Stimulated activated CD4-positive, alpha-beta T cell treated with anti-CD3 and anti-CD28 coated beads, Interleukin-2, amount 100 ng/mL, for 24 hours (primary cell): Measurements from ENCODE around the gene ZBTB4.
A peak's percentile ranks its signal among the peaks of the same experiment; 100 is the strongest.

Source experiments
- DNase-seq, 2 donors: peaks; one replicate each; pipeline ENCODE4 v3.0.0-alpha.2; 2020

The ZBTB4 gene

DNA sequence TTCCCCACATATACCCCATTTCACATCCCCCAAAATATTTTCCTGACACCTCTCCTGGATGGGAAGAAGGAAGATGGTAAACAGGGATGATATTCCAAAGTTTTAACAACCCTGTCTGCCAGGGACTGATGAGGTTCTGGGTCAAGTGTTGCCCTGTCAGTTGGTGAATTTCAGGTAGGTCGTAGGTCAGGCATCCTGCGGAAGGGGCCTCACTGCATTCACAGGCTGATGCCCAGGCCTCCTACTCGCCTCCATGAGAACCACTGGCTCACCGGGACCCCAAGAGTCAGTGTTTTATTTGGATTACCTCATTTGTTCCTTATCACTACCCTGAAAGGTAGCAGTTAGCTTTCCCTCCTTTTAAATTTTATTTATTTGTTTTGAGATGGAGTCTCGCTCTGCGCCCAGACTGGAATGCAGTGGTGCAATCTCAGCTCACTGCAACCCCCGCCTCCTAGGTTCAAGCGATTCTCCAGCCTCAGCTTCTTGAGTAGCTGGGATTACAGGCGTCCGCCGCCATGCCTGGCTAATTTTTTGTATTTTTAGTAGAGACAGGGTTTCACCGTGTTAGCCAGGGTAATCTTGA, 10.5 kb downstream of the ZBTB4 start:
- no peak for DNase-seq

DNA sequence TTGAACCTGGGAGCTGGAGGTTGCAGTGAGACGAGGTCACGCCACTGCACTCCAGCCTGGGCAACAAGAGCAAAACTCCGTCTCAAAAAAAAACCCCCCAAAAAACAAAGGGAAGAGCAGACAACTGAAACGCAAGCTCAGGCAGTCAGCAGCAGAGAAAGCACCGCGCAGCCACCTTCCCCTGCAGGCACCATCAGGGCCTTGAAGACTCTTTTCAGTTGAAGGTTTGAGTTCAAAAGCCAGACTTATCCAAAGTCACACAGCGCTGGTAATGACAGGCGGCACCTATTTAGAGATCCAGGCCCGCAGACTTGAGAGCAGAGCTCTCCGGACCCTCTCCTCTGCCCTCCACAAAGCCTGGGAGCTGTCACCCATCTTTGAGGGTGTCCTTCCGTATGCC, 11.1 kb downstream of the ZBTB4 start:
- DNase-seq = no peak

DNA sequence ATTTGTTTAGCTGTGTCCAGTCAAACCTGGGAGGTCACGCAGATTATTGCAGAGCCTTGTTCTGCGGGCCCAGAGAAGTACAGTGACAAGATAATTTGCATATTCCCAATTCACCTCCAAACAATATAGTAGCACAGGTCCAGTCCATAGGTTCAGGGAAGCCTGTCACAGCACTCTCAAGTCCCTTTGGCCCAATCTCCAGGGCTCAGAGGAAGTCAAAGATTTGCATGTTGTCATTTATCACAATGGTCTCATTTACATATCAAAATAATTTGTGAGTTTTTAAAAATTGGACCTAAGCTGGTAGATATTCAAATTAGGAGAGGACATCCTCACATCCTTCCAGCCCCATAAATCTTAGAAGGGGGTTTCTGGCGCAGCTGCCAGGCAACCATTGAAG, 11.9 kb downstream of the ZBTB4 start:
- no peak for DNase-seq

DNA sequence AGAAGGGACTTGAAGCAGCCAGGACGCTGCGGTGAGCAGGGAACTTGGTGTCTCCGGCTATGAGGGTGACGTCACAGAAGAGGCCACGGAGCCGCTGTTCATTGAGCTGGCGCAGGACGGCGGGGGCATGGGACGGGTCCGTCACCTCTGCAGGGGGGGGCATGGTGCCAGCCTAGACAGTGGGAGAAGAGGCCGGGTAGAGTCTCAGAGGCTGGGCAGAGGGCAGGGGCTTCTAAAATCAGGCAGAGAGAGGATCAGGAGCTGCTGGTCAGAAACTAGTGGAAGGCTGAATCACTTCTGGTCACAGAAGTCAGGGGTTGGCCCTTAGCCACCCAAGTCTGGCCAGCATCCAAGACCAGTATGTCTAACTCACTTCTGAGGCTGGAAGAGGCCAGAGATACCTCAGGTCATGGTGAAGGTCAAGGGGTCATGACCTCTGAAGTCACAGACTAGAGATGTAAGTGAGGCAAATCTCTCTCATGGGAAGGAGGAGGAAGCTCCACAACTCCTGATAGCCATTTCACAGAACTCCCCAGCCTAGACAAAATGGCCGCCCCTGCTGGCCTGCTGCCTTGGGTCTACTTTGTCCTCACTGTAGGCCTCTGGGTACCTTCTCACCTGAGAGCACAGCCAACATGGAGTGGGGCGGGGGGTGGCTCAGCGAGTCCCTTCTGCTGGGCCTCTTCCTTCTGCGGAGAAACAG, 12.6 kb downstream of the ZBTB4 start:
- no peak for DNase-seq

DNA sequence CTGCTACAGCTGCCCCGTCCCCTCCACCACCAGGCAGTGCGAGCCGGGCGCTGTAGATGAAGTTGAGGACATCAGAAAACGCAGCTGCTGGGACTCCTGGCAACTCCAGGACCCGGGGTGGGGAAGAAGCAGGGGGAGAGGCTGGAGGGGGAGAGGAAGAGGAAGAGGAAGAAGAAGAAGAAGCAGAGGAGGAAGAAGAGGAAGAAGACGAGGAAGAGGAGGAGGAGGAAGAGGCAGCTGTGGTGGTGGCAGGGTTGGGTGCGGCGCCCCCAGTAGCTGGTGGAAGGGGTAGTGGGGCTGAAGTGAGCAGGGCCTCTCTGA, 13.2 kb downstream of the ZBTB4 start:
- DNase-seq = no peak

DNA sequence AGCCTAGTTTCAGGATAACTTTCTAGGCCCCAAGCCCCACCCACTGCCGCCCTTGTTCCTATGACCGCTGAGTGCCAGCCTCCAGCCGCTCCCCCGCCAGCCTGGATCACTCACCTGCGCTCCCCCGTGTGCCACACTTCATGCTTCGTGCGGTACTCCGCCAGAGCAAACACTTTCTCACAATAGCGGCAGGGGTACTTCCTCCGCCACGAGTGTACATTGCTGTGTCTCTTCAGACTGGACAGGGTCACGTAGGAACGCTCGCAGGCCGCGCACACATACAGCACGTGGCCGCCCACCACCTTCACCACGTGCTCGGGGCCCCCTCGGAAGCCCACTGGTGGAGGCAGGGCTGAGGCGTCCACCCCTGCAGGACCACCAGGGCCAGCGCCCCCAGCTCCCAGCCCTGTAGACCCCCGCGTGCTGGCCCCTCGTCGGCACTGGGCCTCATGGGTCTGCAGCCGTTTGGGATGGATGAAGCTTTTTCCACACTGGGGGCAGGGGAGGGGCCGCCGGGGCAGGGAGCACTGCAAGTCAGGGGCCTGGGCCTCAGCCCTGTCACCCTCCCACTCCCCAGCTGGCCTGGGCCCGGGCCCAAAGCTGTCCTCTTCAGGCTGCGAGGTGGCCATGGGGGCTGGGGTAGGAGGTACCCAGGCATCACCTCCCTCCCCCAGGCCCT, 13.7 kb downstream of the ZBTB4 start:
- DNase-seq = no peak

DNA sequence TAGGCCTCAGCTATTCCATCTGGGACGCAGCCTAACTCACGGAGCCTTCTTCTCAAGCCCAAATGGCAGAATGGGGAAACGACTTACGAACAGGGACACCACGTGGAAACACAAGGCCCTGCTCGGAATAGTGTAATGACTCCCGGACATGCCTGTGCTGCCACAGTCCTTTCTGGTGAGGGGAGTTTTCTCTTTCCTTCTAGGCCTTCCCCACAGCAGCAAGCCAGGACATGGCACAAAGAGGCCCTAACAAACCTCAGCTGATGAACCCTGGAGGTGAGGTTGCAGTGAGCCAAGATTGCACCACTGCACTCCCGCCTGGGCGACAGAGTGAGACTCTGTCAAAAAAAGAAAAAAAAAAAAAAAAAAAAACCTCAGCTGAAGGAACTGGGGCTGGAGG, 15.3 kb downstream of the ZBTB4 start:
- no peak for DNase-seq

DNA sequence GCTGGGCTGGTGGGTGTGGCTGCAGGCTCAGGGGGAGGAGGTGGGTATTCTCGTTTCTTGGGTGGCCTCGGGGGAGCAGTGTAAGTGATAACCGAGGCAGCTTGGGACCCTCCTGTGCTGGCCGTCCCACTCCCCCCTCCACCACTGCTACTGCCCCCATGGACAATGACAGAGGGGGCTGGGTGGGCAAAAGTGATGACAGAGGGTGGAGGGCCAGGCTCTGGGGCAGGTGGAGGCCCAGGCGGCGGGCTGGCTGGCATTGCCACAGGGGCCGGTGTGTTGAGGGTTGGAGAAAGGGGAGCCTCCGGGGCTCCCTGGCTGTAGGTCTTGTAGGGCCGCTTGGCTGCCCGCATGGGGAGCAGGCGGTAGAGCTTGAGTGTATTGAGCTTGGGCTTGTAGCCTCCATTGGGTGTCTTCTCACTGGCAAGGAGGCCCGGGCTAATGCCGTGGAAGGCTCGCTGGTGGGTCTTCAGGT, 16.0 kb downstream of the ZBTB4 start:
- DNase-seq = no peak

DNA sequence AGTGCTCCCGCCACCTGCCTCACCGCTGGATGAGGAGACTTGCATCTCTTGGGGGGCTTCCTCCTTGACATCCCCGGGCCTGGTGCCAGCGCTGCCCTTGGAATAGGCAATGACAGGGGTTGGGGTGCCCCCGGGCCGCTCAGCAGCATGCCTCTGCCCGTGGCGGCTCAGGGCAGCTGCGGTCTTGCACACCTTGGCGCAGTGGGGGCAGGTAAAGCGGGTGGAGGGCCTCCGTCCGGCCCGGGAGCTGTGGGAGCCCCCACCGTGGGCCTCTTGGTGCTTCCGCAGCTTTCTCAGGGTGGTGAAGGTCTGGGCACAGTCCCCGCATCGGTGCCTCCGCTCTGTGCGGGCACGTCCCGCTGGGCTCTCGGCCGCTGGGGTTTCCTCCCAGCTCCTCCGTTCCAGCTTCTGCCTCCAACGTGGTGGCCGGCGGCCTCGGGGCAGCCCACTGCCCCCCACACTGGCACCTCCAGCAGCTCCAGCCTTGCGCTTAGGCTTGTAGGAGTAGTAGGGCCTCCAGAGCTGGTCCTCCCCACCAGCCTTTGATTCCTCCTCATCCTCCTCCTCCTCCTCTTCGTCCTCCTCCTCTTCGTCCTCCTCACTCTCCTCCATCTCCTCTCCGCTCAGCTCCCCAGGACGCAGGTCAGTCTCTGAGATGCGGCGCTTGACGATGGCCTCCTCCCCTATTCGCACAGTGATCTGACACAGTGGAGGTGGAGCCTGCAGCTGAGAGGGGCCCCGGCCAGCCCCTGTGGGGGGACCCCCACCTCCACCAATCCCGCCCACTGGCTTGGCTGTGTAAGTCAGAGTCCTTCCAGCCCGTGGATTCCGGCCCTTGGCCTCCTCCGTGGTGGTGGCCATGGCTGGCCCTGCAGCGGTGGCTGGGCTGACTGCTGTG, 16.7 kb downstream of the ZBTB4 start:
- no peak for DNase-seq

DNA sequence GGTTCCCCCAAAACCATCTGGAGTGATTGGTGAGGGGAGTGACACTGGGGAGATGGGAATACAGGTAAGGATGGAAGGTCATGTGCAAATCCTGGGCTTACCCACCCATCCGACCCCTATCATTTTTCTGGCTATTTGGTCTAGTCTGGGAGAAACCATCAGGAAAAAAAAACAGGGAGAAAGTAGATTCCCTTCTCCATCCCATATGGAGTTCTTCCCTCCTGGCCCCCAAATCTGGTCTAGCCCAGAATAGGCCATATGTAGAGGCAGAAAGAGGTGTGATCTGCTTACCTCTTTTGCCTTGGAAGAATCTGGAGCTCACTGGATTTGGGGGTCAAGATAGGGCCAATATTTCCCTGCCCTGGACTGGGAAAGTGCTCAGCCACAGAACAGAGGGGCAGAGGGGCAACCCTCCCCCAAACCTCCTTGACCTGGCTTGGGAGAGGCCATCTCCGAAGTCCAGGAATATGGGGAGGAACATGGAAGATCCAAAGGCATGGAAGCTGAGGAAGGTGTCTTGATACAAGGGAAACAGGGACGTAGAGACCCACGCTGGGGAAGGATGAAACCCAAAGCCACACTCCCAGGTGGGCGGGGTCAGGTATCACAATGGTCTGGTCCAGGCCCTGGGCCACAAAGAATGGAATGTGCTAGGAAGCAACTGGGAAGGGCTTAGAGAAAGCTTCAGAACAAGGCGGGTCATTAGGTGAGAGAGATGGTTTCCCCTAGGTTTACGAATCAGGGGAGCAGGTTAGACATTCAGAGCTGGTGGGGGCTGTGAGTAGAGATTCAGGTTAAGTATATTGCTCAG, 18.4 kb downstream of the ZBTB4 start:
- DNase-seq = no peak

DNA sequence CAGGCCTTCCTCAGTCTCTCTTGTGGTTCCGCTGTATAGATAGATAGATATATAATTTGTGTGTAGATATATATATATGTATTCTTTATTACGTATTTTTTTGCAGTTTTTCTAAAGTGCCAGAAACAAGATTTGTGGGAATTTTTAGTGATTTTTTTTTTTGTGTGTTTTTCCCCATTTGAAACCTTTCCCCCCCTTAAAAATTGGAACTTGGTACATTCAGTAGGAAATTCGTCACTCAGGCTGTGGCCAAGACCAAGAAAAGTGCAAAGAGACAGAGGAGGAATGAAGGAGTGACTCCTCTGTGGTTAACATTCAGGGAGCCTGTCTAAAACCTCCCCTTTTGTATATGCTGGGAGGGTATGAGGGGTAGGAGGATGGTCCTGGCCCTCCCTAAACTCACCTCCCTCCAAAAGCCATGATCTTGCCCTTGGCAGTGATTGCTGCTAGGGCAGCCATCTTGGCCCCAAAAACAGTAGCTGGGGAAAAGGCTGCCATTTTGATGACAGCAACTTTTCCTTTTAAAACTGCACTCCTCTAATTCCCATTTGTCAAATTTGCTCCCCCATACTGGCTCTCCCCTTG, 19.4 kb downstream of the ZBTB4 start:
- DNase-seq = no peak

DNA sequence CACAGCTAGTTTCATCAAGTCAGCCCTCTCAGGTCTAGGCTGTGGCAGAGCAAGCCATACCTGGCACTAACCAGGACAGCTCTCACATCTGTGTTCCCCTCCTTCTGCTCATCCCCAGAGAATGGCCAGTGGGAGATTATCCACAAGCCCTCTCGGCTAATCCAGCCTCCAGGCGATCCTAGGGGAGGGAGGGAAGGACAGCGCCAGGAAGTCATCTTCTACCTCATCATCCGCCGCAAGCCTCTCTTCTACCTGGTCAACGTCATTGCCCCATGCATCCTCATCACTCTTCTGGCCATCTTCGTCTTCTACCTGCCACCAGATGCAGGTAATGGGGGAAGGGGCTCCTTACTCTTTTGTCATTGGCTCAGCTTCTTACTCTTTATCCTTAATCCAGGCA, 31.0 kb downstream of the ZBTB4 start:
- DNase-seq = no peak

DNA sequence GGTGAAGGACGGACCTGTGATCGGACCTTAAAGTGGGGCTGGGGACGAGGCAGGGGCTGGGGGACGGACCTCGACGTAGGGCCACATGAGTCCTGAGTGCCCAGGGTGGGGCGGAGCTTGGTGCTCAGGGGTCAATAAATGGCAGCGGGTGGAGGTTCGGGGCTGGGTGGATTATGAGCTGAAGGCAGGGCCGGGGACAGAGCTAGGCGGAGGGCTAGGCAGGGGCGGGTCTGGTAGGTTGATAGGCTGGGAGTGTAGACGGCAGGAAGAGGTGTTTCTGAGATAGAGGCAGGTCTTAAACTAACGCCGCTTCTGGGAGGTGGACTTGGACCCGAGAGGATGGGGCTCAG, 33.8 kb downstream of the ZBTB4 start:
- DNase-seq = peak in 1 of 2 donors; percentile 33

DNA sequence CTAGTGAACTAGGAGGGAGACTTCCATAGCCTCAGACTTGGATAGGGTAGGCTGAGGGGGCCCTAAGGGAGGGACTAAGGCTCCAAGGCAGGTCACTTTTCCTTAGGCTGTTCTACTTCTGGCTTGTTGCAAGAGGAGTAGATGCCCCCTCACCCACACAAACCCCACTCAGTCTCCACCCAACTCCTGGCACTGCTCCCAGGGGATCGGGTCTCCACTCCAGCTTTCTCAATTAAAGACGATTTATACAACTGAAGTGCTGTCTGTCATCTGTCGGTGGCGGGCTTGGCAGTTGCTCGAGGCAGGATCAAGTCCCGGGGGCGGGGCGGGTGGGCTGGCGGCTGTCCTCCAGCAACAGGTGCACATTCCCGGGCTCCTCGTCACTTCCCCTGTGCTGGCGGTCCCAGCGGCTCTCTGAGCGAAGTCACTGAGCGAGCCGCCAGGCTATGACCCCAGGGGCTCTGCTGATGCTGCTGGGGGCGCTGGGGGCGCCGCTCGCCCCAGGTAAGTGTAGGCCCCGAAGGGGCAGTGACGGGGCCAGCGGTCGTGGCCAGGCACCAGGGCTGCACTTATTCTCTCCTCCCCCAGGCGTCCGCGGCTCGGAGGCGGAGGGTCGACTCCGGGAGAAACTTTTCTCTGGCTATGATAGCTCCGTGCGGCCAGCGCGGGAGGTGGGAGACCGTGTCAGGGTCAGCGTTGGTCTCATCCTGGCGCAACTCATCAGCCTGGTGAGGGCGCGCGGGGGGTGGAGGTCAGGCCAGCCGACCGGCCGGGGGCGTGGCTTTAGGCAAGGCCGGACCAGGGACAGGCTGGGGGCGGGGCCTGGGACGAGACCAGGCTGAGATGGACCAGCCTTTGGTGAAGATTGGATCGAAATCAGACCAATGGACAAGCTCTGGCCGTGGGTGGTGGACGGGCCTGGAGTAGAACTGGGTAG, 34.5 kb downstream of the ZBTB4 start, which contains the start of gene CHRNB1:
Gene CHRNB1, plus strand, starts transcription at position 380 of the 937 bp plus-strand sequence. Its CDS starts 67 bp downstream, at position 447.
- peak in 1 of 2 donors; percentile 25 for DNase-seq

DNA sequence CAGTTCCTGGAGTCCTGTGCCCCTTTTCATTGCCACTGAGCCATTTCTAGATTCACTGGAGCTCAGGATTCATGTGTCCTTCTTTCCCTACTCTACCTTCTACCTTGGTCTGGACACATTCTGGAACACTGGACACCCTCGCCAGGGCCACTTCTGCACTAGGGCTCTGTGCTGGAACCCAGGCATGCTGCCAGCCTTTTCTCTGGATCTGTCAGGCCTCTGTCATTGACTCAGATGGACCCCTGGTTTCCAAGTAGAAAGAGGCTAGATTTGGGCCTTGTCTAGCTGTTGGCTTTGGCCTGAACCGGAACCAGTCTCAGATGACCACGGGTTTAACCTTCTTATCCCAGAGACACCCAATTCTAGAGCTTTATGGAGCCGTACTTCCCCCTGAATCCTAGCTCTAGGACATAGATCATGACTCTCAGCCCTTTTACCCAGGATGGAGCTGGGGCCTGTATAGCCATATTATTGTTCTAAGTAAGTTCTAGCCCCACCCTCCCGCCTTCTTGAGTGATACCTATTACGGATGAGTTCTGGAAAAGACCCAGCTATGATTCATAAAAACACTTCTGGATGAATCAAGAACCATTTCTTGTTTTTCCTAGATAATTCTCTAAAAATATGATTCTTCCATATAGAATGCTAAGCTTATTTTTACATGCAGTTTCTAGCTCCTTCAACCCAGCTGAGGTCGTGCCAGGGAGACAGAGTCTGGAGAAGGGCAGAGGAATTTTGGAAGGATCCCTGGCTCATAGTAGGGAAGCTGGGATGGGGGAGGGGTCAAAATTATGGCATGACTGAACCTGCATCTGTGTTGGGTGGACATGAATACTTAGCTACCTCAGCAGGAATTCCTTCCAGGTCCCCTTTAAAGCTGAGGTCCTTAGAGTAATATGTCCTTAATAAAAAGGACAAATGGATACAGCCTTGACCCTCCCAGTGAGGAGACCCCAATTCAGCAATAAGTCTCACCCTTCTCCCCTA, 35.6 kb downstream of the ZBTB4 start:
- no peak for DNase-seq

DNA sequence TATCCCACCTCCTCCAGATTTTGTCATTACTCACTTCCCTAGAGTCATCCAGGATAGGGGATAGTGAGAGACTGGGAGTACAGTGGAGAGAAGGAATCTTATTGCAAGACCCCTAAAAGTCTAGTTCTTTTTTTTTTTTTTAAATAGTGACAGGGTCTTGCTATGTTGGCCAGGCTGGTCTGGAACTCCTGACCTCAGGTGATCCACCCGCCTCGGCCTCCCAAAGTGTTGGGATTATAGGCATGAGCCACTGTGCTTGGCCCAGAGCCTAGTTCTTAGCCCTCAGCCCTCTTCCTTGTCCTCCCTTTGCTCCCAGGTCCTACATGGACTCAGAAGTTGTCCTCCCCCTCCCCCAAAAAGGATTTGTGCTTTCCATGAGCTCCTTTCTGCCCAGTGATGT, 37.3 kb downstream of the ZBTB4 start:
- no peak for DNase-seq

DNA sequence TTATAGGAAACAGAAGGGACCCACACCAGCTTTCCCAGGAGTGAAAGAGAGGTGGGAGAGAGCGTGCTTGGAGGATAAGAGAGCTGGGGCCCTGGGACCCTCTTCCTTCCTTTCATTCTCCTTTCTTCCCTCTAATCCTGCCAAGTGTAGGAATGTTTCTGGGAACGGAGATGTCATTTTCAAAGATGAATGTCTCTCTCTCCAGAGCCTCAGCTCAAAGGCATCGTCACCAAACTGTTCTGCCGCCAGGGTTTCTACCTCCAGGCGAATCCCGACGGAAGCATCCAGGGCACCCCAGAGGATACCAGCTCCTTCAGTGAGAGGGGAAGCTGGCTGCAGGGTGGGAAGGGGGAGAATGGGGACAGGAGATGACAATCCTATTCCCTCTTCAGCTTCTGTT, 38.2 kb downstream of the ZBTB4 start:
- no peak for DNase-seq

DNA sequence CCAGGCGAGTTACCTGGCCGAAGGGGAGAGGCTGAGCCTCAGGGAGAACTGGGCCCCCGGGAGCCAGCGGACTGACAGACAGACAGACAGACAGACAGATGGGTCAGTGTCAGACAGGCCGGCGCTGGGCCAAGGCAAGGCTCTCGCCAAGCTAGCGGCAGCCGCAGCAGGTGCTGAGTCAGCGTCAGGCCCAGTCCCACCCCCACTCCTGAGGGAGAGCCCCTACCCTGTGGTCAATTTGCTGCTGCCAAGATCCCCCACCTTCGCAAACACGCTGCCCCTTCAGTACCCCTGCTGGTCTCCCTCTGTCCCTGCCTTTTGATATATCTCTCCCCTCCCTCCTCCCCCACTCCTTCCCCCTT, 38.6 kb downstream of the ZBTB4 start:
- peak in 1 of 2 donors; percentile 28 for DNase-seq

DNA sequence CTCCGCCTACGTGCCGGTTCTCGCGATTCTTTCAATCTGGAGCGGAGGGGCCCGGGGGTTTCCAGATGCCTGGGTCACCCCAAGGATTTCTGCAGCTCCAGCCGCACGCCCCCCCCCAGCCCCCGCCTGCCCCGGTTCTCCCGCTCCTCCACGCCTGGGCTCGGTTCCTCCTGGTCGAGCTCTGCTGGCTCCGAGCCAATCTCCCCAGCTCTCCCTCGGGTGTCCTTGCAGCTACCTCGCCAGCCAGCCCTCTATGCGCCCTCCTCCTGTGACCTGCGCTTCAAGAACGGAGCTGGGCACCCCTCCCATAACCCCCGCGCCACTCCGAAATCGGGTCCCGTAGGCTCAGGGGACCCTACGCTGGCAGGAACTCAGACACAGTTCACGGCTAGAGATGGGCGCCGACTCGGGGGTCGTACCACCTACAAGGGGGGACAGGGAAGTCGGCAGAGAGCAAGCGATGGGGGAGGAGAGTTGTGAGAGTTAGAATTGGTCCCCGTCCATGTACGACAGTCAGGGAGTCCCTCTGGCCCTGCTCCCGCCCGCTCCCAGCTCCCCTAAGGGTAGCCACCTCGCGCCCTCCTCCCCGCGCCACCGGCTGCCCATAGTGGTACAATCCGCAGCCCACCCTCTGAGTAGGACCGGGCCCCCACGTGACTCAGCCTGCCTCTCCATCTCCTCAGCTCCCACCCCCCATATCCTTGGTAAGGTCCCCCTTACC, 39.2 kb downstream of the ZBTB4 start:
- peak; percentile 34 to 62 for DNase-seq
